HFF-Myc (cell line): ENCODE data around the gene NFE2L3.
"Not testable (repeated sequence)": the region's sequence is repeated elsewhere in the genome, so short reads cannot be mapped to it uniquely, and the experiment has no call there.

Experiments
- DNase-seq: peaks from one replicate; pipeline ENCODE4 v3.0.0-alpha.2; 2011; ENCODE audit warnings: low read depth; ENCODE audit errors: extremely low read depth
- H3K4me3 ChIP-seq: replicated peaks from 2 replicates; pipeline ENCODE4 v1.5.1; 2011; ENCODE audit warnings: low read depth, mild to moderate bottlenecking, control low read depth, low read length
- CTCF ChIP-seq: IDR thresholded peaks from 2 replicates; pipeline ENCODE4 v1.5.1; 2012; ENCODE audit warnings: mild to moderate bottlenecking, low read depth, low read length, control low read depth; ENCODE audit errors: missing control alignments

Gene NFE2L3

GRCh38 chr7:26117142-26117807 is 34.7 kb upstream of the NFE2L3 start:
- no peak for DNase-seq
- H3K4me3 ChIP-seq, result no peak overlapping the region
- TF ChIP-seq CTCF, result no peak

- no peak for DNase-seq
- no peak for TF ChIP-seq CTCF
- H3K4me3 ChIP-seq, result no peak overlapping the region
Observed at GRCh38 chr7:26117970-26118369, 34.0 kb upstream of the NFE2L3 start.

- H3K4me3 ChIP-seq, result no peak overlapping the region
- no peak for TF ChIP-seq CTCF
- DNase-seq, result no peak
Observed at GRCh38 chr7:26122745-26123144, 29.3 kb upstream of the NFE2L3 start.

GRCh38 chr7:26124775-26125174 is 27.2 kb upstream of the NFE2L3 start:
- H3K4me3 ChIP-seq, DNase-seq: not testable (repeated sequence)

GRCh38 chr7:26127411-26127810 is 24.6 kb upstream of the NFE2L3 start:
- TF ChIP-seq CTCF, result no peak
- no peak for DNase-seq
- H3K4me3 ChIP-seq, result no peak overlapping the region

- no peak for TF ChIP-seq CTCF
- no peak for DNase-seq
- H3K4me3 ChIP-seq, result no peak overlapping the region
Observed at GRCh38 chr7:26131056-26131589, 20.9 kb upstream of the NFE2L3 start.

- no peak for TF ChIP-seq CTCF
- no peak for DNase-seq
Observed at GRCh38 chr7:26135076-26135475, 16.9 kb upstream of the NFE2L3 start.

More at GRCh38 chr7:26135076-26135475, 16.9 kb upstream of the NFE2L3 start:
- no peak overlapping the region for H3K4me3 ChIP-seq
